Skin of body (tissue), 2 donors: ENCODE data around the gene CEP112. TPM values are rescaled to one million over a fixed set of nuclear protein-coding genes. Genes with fewer than 3 reads are reported as not detected.
A peak's percentile ranks its signal among the peaks of the same experiment; 100 is the strongest.
"Not testable (repeated sequence)": the region's sequence is repeated elsewhere in the genome, so short reads cannot be mapped to it uniquely, and the experiment has no call there.

Experiments
- DNase-seq: peaks from one replicate; lab custom pipeline; 2025; lab: John Stamatoyannopoulos, UW
- total RNA-seq: library from RNA; depleted of rRNA; stranded (reverse); fragments of >200 nt; gene quantifications from one replicate; pipeline ENCODE4 v1.2.3, GENCODE V29; 2014

The CEP112 gene
- total RNA-seq, 1 donor from 2014 or later = 17.7 TPM

GRCh38 chr17:65742403-65743307 lies 449.3 kb downstream of the CEP112 start:
- peak; percentile 68 for DNase-seq

- DNase-seq = no peak
These were observed 450.2 kb downstream of the CEP112 start for GRCh38 chr17:65741710-65742109.

GRCh38 chr17:65739034-65739433 lies 452.9 kb downstream of the CEP112 start:
- no peak for DNase-seq

- no peak for DNase-seq
These were observed 454.5 kb downstream of the CEP112 start for GRCh38 chr17:65737451-65737850.

DNA sequence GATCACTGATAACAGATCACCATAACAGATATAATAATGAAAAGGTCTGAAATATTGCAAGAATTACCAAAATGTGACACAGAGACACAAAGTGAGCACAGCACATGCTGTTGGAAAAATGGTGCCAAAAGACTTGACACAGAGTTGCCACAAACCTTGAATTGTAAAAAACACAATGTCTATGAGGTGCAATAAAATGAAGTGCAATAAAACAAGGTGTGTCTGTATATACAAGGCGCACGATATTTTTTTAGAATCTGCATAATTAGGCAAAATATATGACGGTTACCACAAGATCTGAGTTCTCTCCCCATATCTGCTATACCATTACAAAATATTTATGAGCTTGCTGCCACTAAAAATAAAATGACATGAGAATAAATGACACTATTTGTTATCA lies 458.6 kb downstream of the CEP112 start:
- DNase-seq = no peak

DNA sequence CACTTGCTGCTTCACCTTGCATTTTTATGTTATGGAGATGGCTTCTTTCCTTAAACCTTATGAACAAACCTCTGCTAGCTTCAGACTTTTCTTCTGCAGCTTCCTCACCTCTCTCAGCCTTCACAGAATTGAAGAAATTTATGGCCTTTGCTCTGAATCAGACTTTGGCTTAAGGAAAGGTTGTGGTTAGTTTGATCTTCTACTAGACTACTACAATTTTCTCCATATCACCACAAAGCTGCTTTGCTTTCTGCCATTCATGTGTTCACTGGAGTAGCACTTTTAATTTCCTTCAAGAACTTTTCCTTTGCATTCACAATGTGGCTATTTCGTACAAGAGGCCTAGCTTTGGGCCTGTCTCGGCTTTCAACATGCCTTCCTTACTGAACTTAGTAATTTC lies 459.3 kb downstream of the CEP112 start:
- not testable (repeated sequence) for DNase-seq

DNA sequence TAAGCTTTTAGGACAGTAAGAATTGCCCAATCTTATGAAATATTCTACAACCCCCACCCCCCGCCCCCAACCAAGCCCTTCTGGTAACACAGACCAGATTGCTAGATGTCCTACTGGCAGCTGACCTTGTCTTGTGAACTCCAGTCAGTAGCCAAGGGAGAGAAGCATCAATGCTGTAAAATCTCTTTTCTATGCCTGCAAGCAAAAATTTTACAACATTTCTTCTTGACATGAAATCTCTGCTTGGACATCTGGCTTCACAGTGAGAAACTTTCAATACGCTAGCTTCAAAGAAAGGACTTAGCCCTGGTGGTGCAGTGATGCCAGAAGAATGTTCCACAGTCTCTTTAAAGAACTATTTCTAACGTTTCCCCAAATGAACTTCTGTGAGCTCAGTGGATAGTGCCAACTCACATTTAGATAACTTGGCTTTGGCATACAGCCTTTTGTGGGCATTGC lies 461.2 kb downstream of the CEP112 start:
- DNase-seq = peak; percentile 62

GRCh38 chr17:65729207-65729606 lies 462.7 kb downstream of the CEP112 start:
- no peak for DNase-seq

DNA sequence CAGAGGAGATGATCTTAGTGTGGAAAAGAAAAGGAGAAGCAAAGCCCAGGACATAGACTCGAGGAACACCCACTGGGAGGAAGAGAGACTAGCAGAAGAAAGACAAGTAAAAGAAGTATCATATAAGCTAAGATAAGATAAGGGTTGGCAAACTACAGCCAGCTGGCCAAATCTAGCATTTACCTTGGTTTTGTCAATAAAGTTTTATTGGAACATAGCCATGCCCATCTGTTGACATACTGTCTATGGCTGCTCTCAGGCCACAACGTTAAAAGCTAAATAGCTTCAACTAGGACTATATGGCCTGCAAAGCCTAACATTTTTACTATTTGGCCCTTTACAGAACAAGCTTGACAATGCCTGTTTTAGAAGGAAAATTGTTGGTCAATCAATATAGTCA lies 464.1 kb downstream of the CEP112 start:
- no peak for DNase-seq

DNA sequence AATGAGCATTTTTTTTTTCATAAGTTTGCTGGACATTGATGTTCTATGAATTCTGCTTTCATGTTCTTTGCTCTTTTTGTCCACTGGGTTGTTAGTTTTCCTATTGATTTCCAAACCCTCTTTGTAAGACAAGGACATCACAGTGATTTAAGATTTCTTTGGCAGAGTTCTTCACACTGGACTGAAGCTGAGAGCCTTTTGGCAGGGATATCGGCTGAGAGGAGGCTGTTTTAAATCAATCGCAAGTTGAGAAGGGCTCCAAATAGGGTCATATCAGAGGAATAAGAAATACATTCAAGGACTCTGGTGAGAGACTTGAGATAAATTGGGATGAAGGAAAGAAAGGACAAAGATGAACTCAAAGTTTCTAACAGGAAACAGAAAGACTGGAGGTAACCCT lies 464.7 kb downstream of the CEP112 start:
- DNase-seq = peak; percentile 32

- peak; percentile 38 for DNase-seq
These were observed 468.3 kb downstream of the CEP112 start for GRCh38 chr17:65723431-65724151.

- no peak for DNase-seq
These were observed 473.3 kb downstream of the CEP112 start for GRCh38 chr17:65718601-65719000.

GRCh38 chr17:65712383-65713267 lies 479.3 kb downstream of the CEP112 start:
- DNase-seq = no peak

DNA sequence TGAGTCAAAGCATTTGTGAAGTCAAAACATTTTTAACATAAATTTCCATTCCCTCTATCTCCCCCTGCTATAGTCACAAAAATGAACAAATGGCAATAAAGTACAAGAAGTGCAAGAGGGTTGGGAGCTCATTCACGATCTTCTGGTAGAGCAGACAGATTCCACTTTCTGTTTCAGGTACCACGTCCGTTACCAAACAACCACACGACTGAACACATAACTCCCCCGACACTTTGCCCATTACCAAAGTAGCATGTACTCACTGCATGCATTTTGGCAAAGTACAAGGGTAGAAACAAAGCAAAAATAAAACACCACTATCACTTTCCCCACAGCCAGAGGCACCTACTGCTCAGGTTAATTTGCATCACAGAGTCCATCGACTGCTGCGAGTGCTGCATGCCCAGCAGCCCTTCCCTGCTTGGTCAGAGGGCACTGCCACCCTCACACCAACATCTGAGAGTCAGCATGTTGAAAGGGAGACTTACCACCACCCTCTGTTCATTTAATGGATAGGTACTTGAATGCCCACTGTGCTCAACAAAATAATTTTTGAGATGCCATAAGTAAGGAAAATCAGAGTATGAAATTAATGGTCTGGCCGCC lies 480.2 kb downstream of the CEP112 start:
- DNase-seq = no peak

GRCh38 chr17:65707780-65708179 lies 484.2 kb downstream of the CEP112 start:
- DNase-seq = no peak

GRCh38 chr17:65704731-65705130 lies 487.2 kb downstream of the CEP112 start:
- DNase-seq = no peak

DNA sequence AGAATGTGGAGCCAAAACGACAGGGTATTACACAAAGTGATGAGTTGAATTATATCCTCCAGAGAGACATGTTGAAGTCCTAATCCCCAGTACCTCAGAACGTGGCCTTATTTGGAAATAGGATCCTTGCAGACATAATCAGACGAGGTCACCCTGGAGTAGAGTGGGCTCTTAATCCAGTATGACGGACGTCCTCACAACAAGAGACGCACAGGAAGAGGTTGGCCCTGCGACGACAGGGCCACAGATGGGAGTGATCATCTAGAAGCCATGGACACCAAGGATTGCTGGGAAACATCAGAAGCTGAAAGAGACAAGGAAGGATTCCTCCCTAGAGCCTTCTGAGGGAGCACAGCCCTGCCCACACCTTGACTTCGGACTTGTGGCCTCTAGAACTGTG lies 488.0 kb downstream of the CEP112 start:
- DNase-seq = no peak

- no peak for DNase-seq
These were observed 492.5 kb downstream of the CEP112 start for GRCh38 chr17:65699459-65699858.

DNA sequence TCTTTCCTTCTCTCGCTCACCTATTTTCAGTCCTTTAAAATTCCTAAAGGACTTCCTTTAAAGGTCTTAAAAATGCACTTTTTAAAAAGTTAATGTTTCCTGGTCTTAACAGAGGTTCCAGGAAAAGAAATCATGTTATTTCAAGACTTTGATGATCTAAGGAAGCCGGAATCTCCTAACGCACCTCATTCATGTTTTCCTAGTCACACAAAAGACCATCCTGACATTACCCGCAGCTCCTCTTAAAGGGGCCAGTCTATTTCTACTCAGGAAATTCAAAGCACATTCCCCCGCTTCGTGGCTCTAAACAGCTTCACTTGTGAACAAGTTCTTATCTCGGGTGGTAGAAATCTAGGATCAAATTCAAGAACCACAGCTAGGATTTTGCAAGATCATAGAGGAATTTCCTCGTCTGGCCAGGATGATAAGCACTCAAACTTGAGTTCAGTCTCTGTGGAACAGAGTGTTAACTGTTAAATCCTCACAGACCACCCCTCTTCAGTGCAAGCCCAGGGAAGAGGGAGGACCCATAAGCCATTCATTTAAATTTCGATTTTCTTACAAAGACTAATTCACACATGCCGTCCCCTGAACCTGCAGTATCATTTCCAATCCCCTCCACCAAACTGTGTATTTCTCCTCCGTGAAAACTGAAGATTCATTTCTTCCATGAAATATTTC lies 493.4 kb downstream of the CEP112 start:
- DNase-seq = no peak

DNA sequence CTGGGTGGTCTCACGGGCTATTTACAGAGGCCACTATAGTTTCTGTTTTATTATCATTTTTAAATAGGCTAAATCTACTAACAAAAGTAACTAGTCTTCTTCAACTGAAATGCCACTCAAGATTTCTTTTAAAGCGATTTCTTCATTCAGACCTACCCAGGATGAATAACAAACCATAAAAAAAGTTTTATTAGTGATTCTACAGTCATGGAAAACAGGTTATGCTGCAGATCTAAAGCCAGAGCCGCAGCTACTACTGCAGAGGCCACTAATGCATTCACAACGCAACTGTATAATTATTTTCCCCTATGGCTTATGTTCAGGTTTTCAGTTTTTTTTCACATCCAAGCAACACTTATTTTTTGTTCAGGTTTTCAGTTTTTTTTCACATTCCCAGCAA lies 494.3 kb downstream of the CEP112 start:
- DNase-seq = no peak
